GM23338 (cell line): Measurements from ENCODE around the gene RTP5.

Experiments used
- CREB1 ChIP-seq: fragments of 250-450 bp; sonication (Bioruptor Pico); IDR thresholded peaks from 2 replicates; pipeline ENCODE4 v1.5.0; 2020; ENCODE audit warnings: low read depth, mild to moderate bottlenecking, moderate library complexity
- CTCF ChIP-seq, 2 experiments: fragments of 200-600 bp in 1 of 2; sonication (generic) in 1 of 2; conservative IDR thresholded peaks; 2 replicates each; pipeline versions ENCODE4 v1.5.1 to v1.6.1; 2016 to 2017; ENCODE audit warnings: antibody characterized with exemption in 2 of 2, low read depth in 2 of 2, mild to moderate bottlenecking in 2 of 2, moderate library complexity in 1 of 2
- ETS1 ChIP-seq: IDR thresholded peaks from 2 replicates; pipeline ENCODE4 v1.6.1; 2016; ENCODE audit warnings: antibody characterized with exemption
- EZH2 ChIP-seq: fragments of 200-600 bp; sonication (generic); IDR thresholded peaks from one replicate; pipeline ENCODE4 v1.8.0; 2017; ENCODE audit warnings: antibody characterized with exemption, mild to moderate bottlenecking, low read depth; ENCODE audit not compliant: unreplicated experiment
- EZH2phosphoT487 ChIP-seq: fragments of 200-600 bp; sonication (generic); IDR thresholded peaks from one replicate; pipeline ENCODE4 v1.8.1; 2018; ENCODE audit warnings: antibody characterized with exemption; ENCODE audit not compliant: unreplicated experiment
- JUNB ChIP-seq: IDR thresholded peaks from one replicate; pipeline ENCODE4 v1.6.1; 2016; ENCODE audit warnings: antibody characterized with exemption; ENCODE audit not compliant: unreplicated experiment
- NANOG ChIP-seq: IDR thresholded peaks from 2 replicates; pipeline ENCODE4 v1.6.1; 2016; ENCODE audit warnings: antibody characterized with exemption, borderline replicate concordance
- POLR2AphosphoS5 ChIP-seq: IDR thresholded peaks from 2 replicates; pipeline ENCODE4 v1.6.1; 2016; ENCODE audit warnings: antibody characterized with exemption, low read depth
- ZNF331 ChIP-seq: fragments of 250-450 bp; sonication (Bioruptor Pico); IDR thresholded peaks from 2 replicates; pipeline ENCODE4 v1.5.0; 2020; ENCODE audit warnings: low read depth, mild to moderate bottlenecking, moderate library complexity
- TF ChIP-seq, protein P1 (sequence below): IDR thresholded peaks from one replicate; pipeline ENCODE4 v1.6.1; 2018; ENCODE audit warnings: antibody characterized with exemption; ENCODE audit not compliant: unreplicated experiment

DNA sequence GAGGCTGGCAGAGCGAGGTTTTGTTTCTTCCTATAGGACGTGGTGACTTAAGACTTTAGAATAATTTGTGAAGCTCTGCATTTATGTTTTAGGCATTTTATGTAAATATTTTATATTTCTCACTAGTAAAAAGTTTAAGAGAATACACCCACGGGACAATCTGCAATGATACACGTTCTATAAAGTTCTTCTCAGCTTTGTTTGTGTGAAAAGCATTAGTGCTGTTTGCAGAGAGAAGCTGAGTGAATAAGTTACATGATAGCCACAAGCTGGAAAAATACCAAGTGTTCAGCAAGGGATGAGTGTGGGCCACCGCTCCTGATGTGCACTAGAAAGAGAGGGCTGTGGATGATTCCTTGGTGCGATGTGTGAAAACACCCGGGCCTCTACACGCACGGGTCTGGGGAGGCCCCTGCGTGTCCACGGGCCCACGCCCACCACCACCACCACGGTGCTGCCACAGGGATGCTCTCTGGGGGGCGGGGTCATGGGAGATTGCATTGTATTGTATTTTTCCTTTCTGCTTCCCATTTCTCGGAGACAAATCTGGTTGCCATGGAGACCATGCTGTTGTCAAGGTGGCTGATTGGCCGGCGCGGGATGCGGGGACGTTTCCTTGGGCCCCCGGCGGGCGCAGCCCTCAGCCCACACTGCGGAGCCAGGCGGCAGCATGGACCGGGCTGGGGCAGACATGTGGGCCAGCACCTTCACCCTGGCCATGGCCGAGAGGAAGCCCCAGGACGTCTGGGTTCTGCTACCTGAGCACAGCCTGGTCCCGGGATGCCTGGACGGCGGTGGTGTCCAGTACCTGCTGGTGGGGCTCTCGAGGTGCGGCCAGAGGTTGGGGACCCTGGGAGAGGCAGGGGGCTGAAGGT is at the start of gene RTP5:
- TF ChIP-seq POLR2AphosphoS5 (no peak), EZH2 (no peak), CTCF (conservative IDR thresholded peaks at IDR 0.05; ENCODE audit: low read depth in 2 of 2) (no peak), JUNB (no peak), NANOG (no peak), CREB1 (CRISPR knock-in tag) (no peak), ZNF331 (CRISPR knock-in tag) (no peak), ETS1 (no peak), EZH2phosphoT487 (no peak)
- TF ChIP-seq, protein P1, sequence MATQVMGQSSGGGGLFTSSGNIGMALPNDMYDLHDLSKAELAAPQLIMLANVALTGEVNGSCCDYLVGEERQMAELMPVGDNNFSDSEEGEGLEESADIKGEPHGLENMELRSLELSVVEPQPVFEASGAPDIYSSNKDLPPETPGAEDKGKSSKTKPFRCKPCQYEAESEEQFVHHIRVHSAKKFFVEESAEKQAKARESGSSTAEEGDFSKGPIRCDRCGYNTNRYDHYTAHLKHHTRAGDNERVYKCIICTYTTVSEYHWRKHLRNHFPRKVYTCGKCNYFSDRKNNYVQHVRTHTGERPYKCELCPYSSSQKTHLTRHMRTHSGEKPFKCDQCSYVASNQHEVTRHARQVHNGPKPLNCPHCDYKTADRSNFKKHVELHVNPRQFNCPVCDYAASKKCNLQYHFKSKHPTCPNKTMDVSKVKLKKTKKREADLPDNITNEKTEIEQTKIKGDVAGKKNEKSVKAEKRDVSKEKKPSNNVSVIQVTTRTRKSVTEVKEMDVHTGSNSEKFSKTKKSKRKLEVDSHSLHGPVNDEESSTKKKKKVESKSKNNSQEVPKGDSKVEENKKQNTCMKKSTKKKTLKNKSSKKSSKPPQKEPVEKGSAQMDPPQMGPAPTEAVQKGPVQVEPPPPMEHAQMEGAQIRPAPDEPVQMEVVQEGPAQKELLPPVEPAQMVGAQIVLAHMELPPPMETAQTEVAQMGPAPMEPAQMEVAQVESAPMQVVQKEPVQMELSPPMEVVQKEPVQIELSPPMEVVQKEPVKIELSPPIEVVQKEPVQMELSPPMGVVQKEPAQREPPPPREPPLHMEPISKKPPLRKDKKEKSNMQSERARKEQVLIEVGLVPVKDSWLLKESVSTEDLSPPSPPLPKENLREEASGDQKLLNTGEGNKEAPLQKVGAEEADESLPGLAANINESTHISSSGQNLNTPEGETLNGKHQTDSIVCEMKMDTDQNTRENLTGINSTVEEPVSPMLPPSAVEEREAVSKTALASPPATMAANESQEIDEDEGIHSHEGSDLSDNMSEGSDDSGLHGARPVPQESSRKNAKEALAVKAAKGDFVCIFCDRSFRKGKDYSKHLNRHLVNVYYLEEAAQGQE: no peak
